Esophagus squamous epithelium (tissue), 4 donors: Measurements from ENCODE around the gene PCSK6.

Experiments used
- POLR2A ChIP-seq, 4 donors: fragments of 450-650 bp; IDR thresholded peaks; one replicate each; pipeline ENCODE4 v1.6.1; 2017; ENCODE audit warnings: antibody characterized with exemption in 4 of 4, mild to moderate bottlenecking in 4 of 4, moderate library complexity in 3 of 4
- TF ChIP-seq, protein P1 (sequence below), 6 experiments: fragments of 450-650 bp in 4 of 6; fragments of 200-600 bp in 2 of 6; sonication (generic) in 2 of 6; IDR thresholded peaks; one replicate each; pipeline ENCODE4 v1.5.1; 2016 to 2019; ENCODE audit warnings: antibody characterized with exemption in 6 of 6, mild to moderate bottlenecking in 4 of 6, moderate library complexity in 4 of 6

DNA sequence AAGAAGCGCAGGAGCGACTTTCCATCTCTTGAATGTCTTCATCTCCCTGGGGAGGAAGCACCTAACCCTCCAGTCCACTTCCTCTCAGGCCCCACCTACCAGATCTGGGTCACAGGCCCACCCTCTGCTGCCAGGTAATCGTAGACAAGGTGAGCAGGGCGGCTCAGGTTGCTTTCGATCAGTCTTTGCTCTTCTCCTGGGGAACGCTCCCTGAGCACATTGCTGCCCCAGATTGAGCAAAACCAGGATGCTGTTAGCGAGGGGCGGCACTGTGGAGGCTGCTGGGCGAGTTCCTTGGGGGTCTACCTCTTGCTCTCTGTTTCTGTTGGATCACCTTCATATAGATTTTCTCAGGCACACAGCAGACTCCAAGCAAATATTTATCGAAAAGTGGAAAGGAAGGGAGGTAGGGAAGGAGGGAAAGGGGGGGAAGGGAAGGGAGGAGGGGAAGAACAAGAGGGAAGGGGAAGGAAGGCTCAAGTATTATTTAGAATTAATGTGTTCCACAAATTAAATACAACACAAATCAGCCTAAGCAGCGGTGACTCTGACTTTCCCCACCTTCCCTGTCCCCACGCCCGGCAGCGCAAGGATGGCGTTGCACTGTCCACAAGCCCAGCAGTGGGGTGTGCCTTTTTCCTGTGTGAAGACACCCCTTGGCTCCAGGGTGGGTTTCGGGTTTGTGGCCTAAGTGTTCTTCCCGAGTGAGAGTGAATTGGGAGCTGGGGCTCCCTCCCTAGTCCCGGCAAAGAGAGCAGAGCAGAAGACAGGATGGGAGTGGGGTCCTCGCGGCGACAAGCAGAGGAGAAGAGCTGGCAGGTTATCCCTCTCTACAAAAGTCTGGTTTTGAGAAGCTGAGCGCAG, 6.1 kb upstream of the PCSK6 start:
- TF ChIP-seq, protein P1, sequence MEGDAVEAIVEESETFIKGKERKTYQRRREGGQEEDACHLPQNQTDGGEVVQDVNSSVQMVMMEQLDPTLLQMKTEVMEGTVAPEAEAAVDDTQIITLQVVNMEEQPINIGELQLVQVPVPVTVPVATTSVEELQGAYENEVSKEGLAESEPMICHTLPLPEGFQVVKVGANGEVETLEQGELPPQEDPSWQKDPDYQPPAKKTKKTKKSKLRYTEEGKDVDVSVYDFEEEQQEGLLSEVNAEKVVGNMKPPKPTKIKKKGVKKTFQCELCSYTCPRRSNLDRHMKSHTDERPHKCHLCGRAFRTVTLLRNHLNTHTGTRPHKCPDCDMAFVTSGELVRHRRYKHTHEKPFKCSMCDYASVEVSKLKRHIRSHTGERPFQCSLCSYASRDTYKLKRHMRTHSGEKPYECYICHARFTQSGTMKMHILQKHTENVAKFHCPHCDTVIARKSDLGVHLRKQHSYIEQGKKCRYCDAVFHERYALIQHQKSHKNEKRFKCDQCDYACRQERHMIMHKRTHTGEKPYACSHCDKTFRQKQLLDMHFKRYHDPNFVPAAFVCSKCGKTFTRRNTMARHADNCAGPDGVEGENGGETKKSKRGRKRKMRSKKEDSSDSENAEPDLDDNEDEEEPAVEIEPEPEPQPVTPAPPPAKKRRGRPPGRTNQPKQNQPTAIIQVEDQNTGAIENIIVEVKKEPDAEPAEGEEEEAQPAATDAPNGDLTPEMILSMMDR (IDR thresholded peaks at IDR 0.05), result no peak
- TF ChIP-seq POLR2A (IDR thresholded peaks at IDR 0.05), result no peak
